Right lung (tissue), 5 donors: Measurements from ENCODE around the gene GRK5. TPM values are rescaled to one million over a fixed set of nuclear protein-coding genes. Genes with fewer than 3 reads are reported as not detected.

Experiments used
- DNase-seq, 2 donors: peaks; one replicate each; pipeline ENCODE4 v3.0.0-alpha.2; 2013
- polyA plus RNA-seq, 5 donors: library from polyadenylated mRNA; unstranded; fragments of 120-200 nt; gene quantifications; one replicate each; pipeline versions ENCODE4 v1.2.1 to v1.2.3, GENCODE V29; 2013; ENCODE audit warnings: inconsistent platforms in 1 of 5, low replicate concordance in 1 of 5; ENCODE audit not compliant: insufficient read length in 5 of 5, insufficient read depth in 1 of 5

The GRK5 gene
- polyA plus RNA-seq, 5 donors: 52.2 to 60.0 (median 53.0) TPM

- DNase-seq: no peak
Observed at GRCh38 chr10:119190954-119191785, 16.2 kb upstream of the GRK5 start.

GRCh38 chr10:119191881-119192280, 15.5 kb upstream of the GRK5 start:
- DNase-seq: no peak

DNA sequence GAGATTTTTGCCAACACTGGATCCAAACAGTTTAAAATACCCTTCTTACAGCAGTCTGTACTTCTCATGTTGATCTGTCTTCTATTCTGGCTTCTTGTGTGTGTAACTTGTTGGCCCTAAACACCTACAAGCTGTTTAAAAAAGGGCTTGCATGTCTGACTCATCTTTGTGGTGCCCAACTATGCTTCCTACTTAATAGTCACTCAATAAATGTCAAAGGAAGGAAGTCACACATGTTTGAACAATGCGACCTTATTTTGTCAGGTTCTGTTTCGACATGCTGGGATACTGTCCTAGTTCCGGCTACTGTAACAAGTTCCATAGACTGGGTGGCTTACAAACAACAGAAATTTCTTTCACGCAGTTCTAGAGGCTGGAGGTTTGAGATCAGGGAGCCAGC, 9.4 kb upstream of the GRK5 start:
- no peak for DNase-seq

DNA sequence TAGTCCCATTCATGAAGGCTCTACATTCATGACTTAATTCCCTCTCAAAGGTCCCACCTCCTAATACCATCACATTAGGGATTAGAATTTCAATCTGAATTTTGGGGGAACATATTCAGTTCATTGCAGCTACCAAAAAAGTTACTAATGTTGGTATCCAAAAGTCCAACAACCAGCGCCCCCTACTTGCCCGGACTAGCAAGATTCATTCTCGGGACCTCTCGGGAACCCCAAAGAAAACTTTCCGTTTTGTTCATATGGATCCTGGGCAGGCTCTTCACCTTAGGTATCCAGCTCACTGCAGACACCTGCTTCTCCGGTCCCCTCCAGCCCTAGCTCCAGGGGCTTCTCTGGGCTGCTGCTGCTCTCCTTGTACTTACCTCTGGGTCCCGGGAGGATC, 8.9 kb upstream of the GRK5 start:
- DNase-seq: no peak

- peak in 1 of 2 donors; percentile 74 for DNase-seq
Observed at GRCh38 chr10:119199231-119199992, 8.0 kb upstream of the GRK5 start.

GRCh38 chr10:119201233-119201632, 6.1 kb upstream of the GRK5 start:
- no peak for DNase-seq

GRCh38 chr10:119203006-119203405, 4.4 kb upstream of the GRK5 start:
- no peak for DNase-seq

- no peak for DNase-seq
Observed at GRCh38 chr10:119205894-119206602, 1.3 kb upstream of the GRK5 start.

- DNase-seq: peak; percentile 71 to 77
Observed at GRCh38 chr10:119206603-119207365, 587 bp upstream of the GRK5 start.

DNA sequence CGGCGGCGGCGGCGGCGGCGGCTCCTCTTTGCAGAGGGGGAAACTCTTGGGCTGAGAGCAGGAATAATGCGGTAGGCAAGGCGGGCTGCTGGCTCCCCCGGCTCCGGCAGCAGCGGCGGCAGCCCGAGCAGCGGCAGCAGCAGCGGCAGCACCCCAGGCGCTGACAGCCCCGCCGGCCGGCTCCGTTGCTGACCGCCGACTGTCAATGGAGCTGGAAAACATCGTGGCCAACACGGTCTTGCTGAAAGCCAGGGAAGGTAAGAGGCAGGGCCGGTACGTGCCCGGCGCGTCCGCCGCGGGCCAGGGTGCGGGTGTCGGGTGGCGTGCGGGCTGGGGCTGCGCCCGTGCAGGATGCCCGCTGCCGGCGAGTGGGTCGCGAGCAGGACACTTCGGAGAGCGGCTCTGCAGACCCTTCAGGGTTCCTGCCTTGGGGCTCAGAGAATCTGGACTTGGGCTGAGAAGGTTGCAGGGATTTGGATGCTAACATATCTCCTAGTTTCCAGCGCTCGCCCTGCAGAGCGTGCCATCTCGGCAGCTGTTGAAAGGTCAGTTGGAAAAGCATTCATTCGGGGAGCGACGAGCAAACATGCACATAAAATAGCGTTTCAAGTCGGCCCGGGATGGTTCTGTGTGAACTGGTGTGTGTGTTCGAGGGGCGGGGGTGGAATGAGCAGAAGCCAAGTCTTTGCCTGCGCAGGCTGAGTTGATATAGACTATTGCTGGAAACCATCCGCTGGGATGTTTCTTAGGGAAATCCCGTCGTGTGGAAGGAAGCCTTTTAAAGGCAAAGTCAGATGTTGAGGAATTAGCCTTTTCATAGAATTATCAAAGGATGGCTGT, 562 bp downstream of the GRK5 start:
- no peak for DNase-seq

DNA sequence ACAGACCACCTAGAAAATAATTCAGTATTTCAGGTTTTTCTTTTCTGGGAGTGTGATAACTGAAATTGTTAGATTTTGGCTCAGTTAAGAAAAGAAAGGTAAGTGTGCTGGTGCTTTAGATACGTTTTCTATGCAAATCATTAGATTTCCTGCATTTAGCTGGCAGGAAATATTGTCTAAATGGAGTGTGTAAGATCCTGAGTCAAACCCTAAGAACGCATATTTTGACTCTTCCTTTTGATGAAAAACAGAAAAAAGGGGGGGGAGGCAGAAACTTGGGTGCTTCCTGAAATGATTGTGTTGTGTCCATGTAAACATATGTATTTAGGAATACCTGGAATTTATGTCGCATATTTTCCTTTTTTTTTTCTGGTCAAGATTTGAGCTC, 1.2 kb downstream of the GRK5 start:
- DNase-seq: no peak

- DNase-seq: peak in 1 of 2 donors; percentile 70
Observed at GRCh38 chr10:119209035-119209735, 1.8 kb downstream of the GRK5 start.

GRCh38 chr10:119209736-119210355, 2.5 kb downstream of the GRK5 start:
- no peak for DNase-seq

DNA sequence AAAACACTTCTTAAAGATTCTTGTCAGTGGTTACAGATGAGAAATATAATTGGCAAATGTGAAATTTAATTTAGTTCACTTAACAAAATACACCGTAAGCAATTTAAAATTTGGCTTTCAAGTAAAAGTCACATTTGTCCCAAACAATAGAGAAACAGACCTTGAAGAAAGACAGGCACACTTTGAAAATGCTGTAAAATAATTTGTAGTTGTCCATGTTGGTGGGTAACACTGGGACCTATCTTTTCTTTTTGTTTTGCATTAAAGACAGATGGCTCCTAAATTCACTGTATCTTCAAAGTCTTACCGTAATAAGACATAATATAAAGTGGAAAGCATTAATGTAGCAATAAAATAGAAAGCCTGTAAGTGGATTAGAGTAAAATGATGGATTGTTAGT, 3.3 kb downstream of the GRK5 start:
- DNase-seq: no peak

- DNase-seq: peak; percentile 77 to 81
Observed at GRCh38 chr10:119211176-119211575, 3.8 kb downstream of the GRK5 start.

DNA sequence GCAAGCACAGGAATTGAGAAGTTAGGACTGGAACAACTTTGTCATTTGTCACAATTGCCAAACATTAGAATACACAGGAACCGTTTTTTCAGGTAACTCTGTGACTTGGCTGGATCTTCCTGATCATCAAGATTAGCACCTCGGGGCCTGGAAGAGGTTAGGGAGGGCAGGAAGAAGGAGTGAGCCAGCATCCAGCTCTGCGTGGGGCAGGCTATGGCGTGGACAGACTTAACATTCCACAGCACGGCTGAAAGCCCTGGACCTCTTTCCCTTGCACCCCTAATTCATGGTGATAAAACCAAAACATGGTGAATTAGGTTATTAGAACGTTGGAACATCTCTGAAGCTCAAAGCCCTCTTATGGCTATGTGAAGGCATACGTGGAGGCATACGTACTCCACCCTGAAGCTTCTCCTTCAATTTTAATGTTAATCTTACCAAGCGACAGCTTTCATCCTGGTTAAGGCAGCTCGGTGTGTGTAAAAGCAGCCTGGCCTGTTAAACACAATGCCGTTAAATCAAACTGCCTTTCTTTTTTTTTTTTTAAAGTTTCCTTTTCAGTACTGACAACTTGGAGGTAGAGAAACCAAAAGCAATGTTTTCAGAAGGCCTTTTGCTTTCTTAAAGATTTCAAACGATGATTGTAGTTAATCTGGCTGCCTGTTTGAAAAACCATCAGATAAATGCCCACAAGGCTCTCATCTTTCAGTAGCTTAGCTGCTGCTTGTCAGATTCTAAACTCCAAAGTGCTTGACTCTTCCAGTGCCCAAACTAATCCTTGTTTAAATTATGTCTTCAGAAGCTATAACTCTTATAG, 4.5 kb downstream of the GRK5 start:
- no peak for DNase-seq

DNA sequence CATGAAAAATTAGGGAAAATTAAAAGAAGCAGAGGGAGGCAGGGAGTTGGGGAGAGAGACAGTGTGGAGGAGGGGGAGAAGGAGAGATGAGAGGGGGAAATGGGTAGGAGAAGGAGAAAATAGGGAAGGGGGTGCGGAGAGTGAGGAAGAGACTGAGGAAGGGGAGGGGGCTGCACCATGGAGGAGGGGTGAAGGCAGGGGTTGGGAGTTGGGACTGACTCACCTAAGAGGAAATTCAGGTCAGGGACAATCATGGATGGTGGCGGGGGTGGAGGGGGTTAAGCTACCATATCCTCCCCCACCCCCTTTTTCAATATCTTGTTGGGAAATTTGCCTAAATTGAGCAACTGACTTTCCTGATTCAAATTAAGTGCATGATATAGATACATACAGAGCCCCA, 8.0 kb downstream of the GRK5 start:
- no peak for DNase-seq

DNA sequence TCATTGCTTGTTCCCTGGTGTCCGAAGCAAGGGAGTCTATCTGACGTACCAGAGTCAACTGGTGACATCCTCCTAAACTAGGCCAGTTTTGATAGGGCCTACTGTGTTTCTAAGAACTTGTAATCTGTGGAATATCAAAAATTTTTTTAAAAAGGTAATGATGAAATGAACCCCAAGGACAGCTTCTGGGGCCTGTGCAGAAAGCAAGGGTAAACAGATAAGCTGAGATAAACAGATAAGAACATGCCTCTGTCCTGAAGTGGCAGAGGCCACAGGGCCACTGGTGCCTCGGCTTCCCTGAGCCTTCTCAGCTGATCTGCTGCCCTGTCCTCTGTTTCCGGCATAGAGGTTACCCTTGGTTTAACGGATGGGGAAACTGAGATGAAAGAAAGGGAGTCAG, 8.8 kb downstream of the GRK5 start:
- DNase-seq: no peak

DNA sequence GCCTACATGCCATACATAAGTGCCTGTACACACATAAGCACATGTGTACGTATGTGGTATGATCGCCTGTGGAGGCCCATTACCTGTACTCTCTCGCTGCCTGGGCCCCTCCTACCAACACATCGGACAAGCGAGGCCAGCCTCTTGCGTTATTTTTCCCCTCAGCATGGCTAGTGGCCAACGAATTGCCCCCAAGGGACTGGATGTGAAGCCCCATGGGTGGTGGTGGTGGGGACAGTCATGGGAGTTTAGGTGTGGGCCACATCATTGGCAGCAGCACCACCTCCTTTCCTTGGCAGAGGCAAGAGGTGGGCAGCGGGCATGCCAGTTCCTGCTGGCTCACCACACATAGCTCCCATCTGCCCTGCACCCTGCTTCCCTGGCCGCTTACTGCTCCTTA, 10.0 kb downstream of the GRK5 start:
- DNase-seq: no peak
